HL-60 (cell line): ENCODE results near the gene TSHZ1.

Experiments used
- CTCF ChIP-seq: IDR thresholded peaks from one replicate; pipeline ENCODE4 v1.5.1; 2011; ENCODE audit warnings: low read length, control low read depth, inconsistent platforms; ENCODE audit not compliant: insufficient read depth
- GABPA ChIP-seq: IDR thresholded peaks from 2 replicates; pipeline ENCODE4 v1.6.1; 2012; ENCODE audit warnings: low read depth
- POLR2AphosphoS5 ChIP-seq: IDR thresholded peaks from 2 replicates; pipeline ENCODE4 v1.6.1; 2012; ENCODE audit warnings: low read depth
- TF ChIP-seq, protein P1 (sequence below): IDR thresholded peaks from 2 replicates; pipeline ENCODE4 v1.6.1; 2012; ENCODE audit warnings: low read depth; ENCODE audit not compliant: insufficient replicate concordance

GRCh38 chr18:75167137-75167536, 43.5 kb upstream of the TSHZ1 start:
- TF ChIP-seq CTCF (no peak), GABPA (no peak), POLR2AphosphoS5 (no peak)
- TF ChIP-seq, protein P1, sequence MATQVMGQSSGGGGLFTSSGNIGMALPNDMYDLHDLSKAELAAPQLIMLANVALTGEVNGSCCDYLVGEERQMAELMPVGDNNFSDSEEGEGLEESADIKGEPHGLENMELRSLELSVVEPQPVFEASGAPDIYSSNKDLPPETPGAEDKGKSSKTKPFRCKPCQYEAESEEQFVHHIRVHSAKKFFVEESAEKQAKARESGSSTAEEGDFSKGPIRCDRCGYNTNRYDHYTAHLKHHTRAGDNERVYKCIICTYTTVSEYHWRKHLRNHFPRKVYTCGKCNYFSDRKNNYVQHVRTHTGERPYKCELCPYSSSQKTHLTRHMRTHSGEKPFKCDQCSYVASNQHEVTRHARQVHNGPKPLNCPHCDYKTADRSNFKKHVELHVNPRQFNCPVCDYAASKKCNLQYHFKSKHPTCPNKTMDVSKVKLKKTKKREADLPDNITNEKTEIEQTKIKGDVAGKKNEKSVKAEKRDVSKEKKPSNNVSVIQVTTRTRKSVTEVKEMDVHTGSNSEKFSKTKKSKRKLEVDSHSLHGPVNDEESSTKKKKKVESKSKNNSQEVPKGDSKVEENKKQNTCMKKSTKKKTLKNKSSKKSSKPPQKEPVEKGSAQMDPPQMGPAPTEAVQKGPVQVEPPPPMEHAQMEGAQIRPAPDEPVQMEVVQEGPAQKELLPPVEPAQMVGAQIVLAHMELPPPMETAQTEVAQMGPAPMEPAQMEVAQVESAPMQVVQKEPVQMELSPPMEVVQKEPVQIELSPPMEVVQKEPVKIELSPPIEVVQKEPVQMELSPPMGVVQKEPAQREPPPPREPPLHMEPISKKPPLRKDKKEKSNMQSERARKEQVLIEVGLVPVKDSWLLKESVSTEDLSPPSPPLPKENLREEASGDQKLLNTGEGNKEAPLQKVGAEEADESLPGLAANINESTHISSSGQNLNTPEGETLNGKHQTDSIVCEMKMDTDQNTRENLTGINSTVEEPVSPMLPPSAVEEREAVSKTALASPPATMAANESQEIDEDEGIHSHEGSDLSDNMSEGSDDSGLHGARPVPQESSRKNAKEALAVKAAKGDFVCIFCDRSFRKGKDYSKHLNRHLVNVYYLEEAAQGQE: no peak
